Vagina (tissue), 2 donors: Measurements from ENCODE around the gene TTR.

Experiments
- CTCF ChIP-seq, 3 experiments: fragments of 450-650 bp in 2 of 3; fragments of 200-600 bp in 1 of 3; sonication (generic) in 1 of 3; IDR thresholded peaks; one replicate each; pipeline ENCODE4 v1.5.1; 2017 to 2019; ENCODE audit warnings: antibody characterized with exemption in 3 of 3, mild to moderate bottlenecking in 2 of 3, moderate library complexity in 2 of 3
- POLR2A ChIP-seq, 2 donors: fragments of 450-650 bp; IDR thresholded peaks; one replicate each; pipeline ENCODE4 v1.6.1; 2017; ENCODE audit warnings: antibody characterized with exemption in 2 of 2, mild to moderate bottlenecking in 2 of 2, moderate library complexity in 2 of 2

GRCh38 chr18:31565345-31565744 is 26.3 kb upstream of the TTR start:
- no peak for TF ChIP-seq CTCF (IDR thresholded peaks at IDR 0.05)
- no peak for TF ChIP-seq POLR2A (IDR thresholded peaks at IDR 0.05)
